Measurements from ENCODE around the gene DVL2.

DNA sequence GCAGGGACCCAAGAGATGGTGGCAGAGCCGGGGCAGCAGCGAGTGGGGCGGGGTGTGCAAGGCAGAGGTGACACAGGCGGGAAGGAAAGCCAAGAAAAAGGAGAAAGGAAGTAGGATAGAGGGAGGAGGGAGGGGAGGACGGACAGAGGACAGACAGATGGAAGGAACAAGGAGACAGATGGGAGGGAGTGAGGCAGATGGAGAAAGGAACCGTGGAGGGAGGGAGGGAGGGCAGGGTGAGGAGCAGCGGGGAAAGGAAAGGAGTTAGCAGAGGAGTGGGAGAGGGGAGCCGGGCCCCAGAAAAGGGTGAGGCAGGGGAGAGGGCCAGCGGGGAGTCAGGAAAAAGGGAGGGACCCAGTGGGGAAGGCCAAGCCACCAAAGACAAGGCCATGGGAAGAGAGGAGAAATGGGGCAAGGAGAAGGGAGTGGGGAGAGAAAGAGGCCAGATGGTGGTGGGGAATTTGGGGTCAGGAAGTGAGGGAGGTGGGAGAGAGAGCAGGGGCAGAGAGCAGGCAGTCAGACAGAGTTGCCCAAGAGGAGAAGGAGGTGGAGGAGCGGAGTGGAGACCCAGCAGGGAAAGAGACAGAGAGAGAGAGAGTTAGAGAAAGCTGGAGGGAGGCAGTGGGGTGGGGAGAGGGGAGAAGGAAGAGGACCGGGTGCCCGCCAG is 41.9 kb downstream of the DVL2 start:
- TF ChIP-seq POLR2A (IDR thresholded peaks at IDR 0.05; ENCODE audit: extremely low read depth, insufficient read length), result no peak
- TF ChIP-seq, protein P1, sequence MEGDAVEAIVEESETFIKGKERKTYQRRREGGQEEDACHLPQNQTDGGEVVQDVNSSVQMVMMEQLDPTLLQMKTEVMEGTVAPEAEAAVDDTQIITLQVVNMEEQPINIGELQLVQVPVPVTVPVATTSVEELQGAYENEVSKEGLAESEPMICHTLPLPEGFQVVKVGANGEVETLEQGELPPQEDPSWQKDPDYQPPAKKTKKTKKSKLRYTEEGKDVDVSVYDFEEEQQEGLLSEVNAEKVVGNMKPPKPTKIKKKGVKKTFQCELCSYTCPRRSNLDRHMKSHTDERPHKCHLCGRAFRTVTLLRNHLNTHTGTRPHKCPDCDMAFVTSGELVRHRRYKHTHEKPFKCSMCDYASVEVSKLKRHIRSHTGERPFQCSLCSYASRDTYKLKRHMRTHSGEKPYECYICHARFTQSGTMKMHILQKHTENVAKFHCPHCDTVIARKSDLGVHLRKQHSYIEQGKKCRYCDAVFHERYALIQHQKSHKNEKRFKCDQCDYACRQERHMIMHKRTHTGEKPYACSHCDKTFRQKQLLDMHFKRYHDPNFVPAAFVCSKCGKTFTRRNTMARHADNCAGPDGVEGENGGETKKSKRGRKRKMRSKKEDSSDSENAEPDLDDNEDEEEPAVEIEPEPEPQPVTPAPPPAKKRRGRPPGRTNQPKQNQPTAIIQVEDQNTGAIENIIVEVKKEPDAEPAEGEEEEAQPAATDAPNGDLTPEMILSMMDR (IDR thresholded peaks at IDR 0.05; ENCODE audit: low read depth, low read length), result no peak
- TF ChIP-seq, protein P2, sequence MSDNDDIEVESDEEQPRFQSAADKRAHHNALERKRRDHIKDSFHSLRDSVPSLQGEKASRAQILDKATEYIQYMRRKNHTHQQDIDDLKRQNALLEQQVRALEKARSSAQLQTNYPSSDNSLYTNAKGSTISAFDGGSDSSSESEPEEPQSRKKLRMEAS (IDR thresholded peaks at IDR 0.05; ENCODE audit: low read depth, low read length), result no peak
- no peak for TF ChIP-seq MYC (IDR thresholded peaks at IDR 0.05; ENCODE audit: low read depth, low read length)

Measured in NB4 (cell line).